ENCODE data around the gene HOXA11.
A peak's percentile ranks its signal among the peaks of the same experiment; 100 is the strongest.

The HOXA11 gene

DNA sequence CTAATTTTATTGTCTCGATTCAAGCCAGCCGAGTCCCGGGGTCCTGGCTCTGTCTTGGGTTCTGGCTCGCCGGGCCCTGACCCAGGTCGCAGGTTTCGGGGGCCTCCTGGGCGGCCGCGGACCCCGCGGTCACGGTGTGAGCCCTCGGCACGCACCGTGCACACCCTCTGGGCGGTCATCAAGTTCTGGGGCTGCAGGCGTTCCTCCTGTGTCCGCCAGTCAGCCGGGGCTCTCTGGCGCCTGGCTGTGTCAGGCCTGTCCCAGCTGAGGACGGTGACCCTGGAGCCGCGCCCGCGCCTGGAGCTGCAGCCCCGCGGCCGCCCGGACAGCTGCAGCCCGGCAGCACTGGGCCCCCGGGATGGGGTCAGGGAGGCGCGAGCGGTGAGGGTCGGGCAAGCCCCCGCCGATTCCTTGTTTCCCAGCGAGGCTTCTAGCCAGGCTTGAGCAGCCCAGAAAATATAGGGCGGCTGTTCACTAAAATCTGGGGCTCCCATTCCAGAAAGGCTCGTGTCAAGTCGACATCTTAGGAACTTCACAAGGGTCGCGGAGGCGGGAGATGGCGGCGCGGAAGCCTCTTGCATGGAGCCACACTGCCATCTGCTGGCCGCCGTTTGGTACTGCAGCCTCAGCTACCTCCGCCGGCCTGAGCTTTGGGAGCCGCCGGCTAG lies 24.4 kb downstream of the HOXA11 start:
- H3K36me3 Mint-ChIP-seq (ENCODE audit: low read depth) = no peaks in the 10 kb centered on the region
- H3K4me1 Mint-ChIP-seq (ENCODE audit: low read depth) = peaks cover 60% of the 10 kb centered on the region
- intact Hi-C loops (cut with micrococcal nuclease) = loop anchor here (2.0 to 10.0 kb wide), 6 partner anchors 308 to 1266 kb away; no protein-coding TSS in a partner anchor
- H3K27me3 Mint-ChIP-seq = peaks cover 87% of the 10 kb centered on the region
- H3K27ac Mint-ChIP-seq = peak overlapping the region; percentile 80
- H3K9me3 Mint-ChIP-seq = no peaks in the 10 kb centered on the region
- peak overlapping the region; percentile 92 for H3K4me3 Mint-ChIP-seq

DNA sequence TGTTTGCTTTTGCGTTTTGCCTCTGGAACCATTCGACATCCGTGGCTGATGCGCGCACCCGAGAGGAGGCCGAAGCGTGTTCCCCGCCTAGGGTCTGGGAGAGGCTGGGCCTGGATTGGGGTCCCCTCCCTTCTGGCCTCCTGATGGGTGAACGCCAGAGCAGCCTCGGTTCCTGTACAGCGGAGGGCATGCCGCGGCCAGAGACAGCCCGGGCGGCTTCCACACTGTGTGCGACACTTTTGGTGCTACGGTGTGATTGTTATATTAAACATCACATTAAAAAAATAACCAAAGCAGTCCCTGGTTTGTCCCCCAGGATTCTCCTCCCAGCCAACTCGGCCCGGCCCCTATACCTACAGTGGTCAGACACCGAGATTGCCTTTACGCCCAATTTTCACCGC lies 24.9 kb downstream of the HOXA11 start:
- Mint-ChIP-seq H3K36me3 (ENCODE audit: low read depth) (no peaks in the 10 kb centered on the region), H3K4me1 (ENCODE audit: low read depth) (peaks cover 64% of the 10 kb centered on the region), H3K27me3 (peaks cover 87% of the 10 kb centered on the region), H3K9me3 (no peaks in the 10 kb centered on the region), H3K27ac (no peak overlapping the region), H3K4me3 (peak overlapping the region; percentile 92)
- intact Hi-C loops (cut with micrococcal nuclease) = loop anchor here (2.0 to 10.0 kb wide), 6 partner anchors 308 to 1265 kb away; no protein-coding TSS in a partner anchor

DNA sequence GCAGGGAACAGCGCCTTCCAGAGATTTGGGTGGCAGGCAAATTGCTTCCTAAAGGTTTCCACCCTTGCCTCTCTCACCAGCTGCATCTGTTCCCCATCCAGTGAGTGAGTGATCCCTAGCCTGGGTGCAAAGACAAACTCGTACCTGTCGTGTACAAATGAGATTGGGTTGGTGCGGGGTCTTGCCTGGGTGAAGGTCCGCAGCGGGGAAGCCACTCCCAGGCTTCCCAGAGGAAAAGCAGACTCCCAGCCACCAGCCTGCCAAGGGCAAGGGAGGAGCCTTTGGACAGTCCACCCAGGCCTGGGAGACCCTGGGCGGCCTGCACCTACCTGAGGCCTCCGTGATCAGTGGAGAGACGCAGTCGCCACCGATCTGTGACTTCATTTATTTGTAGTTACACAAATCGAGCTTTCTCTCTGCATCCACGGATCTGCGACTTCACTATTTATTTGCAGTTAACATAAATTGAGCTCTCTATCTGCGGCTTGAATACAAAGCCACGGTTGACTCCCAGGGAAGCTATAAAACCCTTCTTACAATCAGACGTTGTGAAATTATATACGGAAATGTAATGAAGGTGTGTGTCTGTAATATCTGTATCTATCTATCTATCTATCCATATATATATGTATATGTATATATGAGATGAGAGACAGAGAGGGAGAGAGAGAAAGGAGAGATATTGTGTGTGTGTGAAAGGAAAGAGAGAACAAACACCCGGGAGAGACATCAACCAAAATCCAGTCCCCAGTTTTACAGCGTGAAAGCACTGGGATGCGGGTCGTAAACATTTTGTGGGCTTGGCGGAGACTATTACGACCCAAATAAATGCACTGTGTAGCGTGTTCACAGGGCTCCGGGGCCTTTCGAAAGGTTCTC lies 25.5 kb downstream of the HOXA11 start:
- no peaks in the 10 kb centered on the region for H3K36me3 Mint-ChIP-seq (ENCODE audit: low read depth)
- peak overlapping the region; percentile 92 for H3K4me3 Mint-ChIP-seq
- H3K9me3 Mint-ChIP-seq = no peaks in the 10 kb centered on the region
- H3K27me3 Mint-ChIP-seq = peaks cover 87% of the 10 kb centered on the region
- H3K4me1 Mint-ChIP-seq (ENCODE audit: low read depth) = peaks cover 66% of the 10 kb centered on the region
- H3K27ac Mint-ChIP-seq = no peak overlapping the region
- intact Hi-C loops (cut with micrococcal nuclease) = loop anchor here (2.0 to 10.0 kb wide), 7 partner anchors 65 to 1265 kb away; partner anchors contain the start of gene HOXA1

DNA sequence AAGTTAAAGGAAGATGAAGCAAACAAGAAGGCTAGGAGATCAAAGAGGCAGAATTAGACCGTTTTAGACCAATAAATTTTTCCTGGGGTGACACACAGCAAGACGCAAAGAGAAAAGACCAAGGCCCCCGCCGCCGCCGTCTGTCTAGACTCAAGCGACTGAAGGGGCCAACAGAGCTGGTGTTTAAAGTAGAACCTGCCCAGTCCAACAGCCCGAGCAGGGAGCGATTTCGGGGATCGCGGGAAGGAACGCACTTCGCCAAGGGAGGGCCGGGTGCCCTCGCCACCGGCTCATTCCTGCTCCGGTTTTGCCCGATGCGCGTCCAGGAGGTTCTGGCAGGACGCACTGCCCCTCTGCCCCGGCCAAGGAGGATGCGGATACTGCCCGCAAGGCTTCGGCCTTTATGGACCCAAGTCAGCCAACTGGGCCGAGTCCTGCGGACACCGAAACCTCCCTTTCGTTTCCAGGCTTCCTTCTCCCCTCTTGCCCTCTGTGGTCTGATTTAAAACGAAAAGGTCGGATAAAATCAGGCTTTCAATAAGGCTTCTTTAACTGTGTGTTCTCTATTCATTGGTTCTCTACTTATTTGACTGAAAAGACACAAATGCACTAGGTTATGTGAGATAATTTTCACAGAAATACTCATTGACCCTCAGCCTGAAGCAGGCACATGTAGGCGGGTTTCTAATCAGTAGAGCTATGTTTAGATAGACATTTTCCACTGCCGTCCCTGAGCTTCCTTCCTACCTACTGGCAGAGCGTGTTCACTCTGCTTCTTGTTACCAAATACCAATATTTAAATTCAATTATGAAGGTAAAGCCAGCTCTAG lies 26.4 kb downstream of the HOXA11 start:
- H3K4me3 Mint-ChIP-seq = peak overlapping the region; percentile 25
- intact Hi-C loops (cut with micrococcal nuclease) = loop anchor here (10.0 kb wide), 1 partner anchor 64 kb away; the partner anchor contains the start of gene HOXA1
- H3K27ac Mint-ChIP-seq = no peak overlapping the region
- H3K4me1 Mint-ChIP-seq (ENCODE audit: low read depth) = peaks cover 62% of the 10 kb centered on the region
- H3K27me3 Mint-ChIP-seq = peaks cover 87% of the 10 kb centered on the region
- H3K36me3 Mint-ChIP-seq (ENCODE audit: low read depth) = no peaks in the 10 kb centered on the region
- H3K9me3 Mint-ChIP-seq = no peaks in the 10 kb centered on the region

DNA sequence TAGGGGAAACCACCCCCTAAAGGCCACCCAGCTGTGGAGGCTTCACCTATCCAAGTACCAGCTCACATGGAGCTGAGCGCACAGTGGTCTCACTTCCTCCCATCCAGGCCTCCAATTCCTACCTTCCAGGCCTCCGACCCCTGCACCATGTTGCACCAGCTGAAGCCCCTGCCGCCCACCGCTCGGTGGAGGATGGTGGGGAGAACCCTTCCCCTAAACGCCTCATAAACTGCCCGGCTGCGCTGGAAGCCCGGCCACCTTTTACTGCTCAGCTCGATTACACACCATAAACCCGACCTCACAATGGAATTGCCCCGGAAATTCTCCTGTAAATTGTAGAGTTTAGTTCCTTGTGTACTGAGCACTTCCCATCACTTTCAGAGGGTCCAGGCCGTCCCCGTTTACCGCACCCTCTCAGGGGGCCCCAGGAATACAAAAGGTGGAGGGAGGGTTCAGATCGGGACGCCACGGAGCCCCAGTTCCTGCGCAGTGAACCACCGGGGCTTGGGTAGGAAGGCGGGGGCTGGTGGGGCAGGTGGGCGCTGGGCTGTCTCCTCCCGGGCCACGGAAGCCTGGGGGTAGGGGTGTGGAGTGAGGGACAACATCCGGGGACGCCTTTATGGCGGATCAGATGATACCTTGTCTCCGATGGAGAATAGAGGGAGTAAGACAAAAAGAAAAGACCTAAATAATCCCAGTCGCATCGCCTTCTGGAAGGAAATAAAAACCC lies 27.2 kb downstream of the HOXA11 start:
- peaks cover 89% of the 10 kb centered on the region for H3K27me3 Mint-ChIP-seq
- intact Hi-C loops (cut with micrococcal nuclease) = loop anchor here (10.0 kb wide), 1 partner anchor 63 kb away; the partner anchor contains the start of gene HOXA1
- H3K4me3 Mint-ChIP-seq = no peak overlapping the region
- peaks cover 57% of the 10 kb centered on the region for H3K4me1 Mint-ChIP-seq (ENCODE audit: low read depth)
- H3K9me3 Mint-ChIP-seq = no peaks in the 10 kb centered on the region
- no peaks in the 10 kb centered on the region for H3K36me3 Mint-ChIP-seq (ENCODE audit: low read depth)
- H3K27ac Mint-ChIP-seq = no peak overlapping the region

DNA sequence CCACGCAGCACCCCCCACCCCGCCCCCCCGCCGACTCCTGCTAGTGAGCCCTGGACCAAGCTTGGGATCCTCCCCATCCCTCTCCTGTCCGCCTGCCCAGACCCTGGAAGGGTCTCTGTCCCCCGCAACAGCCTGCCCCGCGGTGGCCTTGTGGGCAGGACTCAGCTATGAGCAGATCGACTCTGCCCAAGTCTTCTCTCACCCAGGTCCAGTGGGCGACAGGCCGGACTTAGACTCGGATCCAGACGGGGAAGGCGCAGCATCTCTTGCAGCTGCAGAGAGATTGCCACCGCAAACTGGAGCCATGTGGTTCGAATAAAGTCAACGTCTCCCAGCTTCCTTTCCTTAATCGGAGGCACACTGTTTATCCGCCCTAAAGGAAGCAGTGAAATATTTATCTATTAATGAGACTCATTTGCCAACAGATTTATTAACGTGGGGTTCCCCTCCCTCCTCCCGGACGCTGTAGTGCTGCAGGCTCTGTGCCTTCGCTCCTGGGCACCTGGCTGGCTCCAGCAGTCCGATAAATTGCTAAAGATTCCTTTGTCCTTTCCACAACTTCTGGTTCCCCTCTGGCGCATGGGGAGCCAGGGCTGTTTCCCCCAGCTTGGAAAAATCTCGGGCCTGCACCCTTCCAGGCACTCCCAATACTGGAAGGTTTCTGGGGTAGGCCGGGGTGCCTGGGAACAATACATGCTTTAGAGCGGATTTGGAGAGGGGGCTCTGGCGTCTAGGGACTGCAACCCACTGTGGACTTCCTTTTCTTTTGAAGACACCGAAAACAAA lies 27.9 kb downstream of the HOXA11 start:
- Mint-ChIP-seq H3K36me3 (ENCODE audit: low read depth) (no peaks in the 10 kb centered on the region), H3K27ac (no peak overlapping the region), H3K27me3 (peaks cover 93% of the 10 kb centered on the region), H3K4me3 (peak overlapping the region; percentile 42), H3K4me1 (ENCODE audit: low read depth) (peaks cover 62% of the 10 kb centered on the region), H3K9me3 (no peaks in the 10 kb centered on the region)
- intact Hi-C loops (cut with micrococcal nuclease) = loop anchor here (10.0 kb wide), 1 partner anchor 62 kb away; the partner anchor contains the start of gene HOXA1

DNA sequence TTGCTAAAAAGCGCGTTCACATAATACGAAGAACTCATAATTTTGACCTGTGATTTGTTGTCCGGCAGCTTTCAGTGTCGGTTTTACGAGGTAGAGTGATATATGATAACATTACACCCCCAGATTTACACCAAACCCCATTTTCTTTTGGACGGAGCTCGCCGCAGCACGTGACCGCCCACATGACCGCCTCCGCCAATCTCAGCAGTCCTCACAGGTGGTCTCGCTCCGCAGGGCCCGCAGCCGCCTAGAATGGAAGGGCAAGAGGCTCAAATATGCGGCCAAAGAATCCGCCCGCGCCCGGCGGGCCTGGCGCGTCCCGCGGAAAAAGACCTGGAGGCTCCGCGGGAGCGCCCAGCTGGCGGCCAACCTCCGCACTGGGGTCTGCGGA lies 28.5 kb downstream of the HOXA11 start, which contains the start of gene HOXA7:
Gene HOXA7, minus strand, starts transcription at position 168 of the 391 bp plus-strand sequence. Its CDS starts 130 bp downstream, at position 38.
- peaks cover 64% of the 10 kb centered on the region for H3K4me1 Mint-ChIP-seq (ENCODE audit: low read depth)
- H3K36me3 Mint-ChIP-seq (ENCODE audit: low read depth) = no peaks in the 10 kb centered on the region
- H3K9me3 Mint-ChIP-seq = no peaks in the 10 kb centered on the region
- peak within 1 kb of the TSS; percentile 73 for H3K4me3 Mint-ChIP-seq
- no peak within 1 kb of the TSS for H3K27ac Mint-ChIP-seq
- intact Hi-C loops (cut with micrococcal nuclease) = loop anchor here (10.0 kb wide), 1 partner anchor 62 kb away; the partner anchor contains the start of gene HOXA1
- peaks cover 93% of the 10 kb centered on the region for H3K27me3 Mint-ChIP-seq

DNA sequence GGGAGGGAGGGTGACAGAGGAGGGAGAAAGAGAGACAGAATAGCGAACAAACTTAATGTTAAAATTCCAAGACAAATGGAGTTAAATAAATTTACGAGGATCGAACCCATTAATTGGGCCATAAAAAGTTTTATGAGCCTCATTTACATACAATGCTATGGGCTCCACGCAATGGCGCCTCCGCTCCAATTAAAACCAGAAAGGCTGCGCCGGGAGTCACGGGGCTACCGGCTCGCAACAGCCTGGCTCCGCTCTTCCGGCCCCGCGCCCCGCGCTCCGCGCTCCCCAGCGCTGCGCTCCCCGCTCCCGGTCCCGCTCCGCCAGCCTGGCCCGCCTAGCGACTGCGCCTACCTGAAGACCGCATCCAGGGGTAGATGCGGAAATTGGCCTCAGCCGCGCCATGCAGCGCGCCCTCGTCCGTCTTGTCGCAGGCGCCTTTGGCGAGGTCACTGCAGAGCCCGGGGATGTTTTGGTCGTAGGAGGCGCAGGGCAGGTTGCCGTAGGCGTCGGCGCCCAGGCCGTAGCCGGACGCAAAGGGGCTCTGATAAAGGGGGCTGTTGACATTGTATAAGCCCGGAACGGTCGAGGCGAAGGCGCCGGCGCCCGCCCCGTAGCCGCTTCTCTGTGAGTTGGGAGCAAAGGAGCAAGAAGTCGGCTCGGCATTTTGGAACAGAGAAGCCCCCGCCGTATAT lies 29.1 kb downstream of the HOXA11 start:
- no peak overlapping the region for H3K27ac Mint-ChIP-seq
- peaks cover 99% of the 10 kb centered on the region for H3K27me3 Mint-ChIP-seq
- H3K36me3 Mint-ChIP-seq (ENCODE audit: low read depth) = no peaks in the 10 kb centered on the region
- intact Hi-C loops (cut with micrococcal nuclease) = loop anchor here (10.0 kb wide), 1 partner anchor 61 kb away; the partner anchor contains the start of gene HOXA1
- H3K4me1 Mint-ChIP-seq (ENCODE audit: low read depth) = peaks cover 69% of the 10 kb centered on the region
- H3K4me3 Mint-ChIP-seq = peak overlapping the region; percentile 73
- H3K9me3 Mint-ChIP-seq = no peaks in the 10 kb centered on the region

DNA sequence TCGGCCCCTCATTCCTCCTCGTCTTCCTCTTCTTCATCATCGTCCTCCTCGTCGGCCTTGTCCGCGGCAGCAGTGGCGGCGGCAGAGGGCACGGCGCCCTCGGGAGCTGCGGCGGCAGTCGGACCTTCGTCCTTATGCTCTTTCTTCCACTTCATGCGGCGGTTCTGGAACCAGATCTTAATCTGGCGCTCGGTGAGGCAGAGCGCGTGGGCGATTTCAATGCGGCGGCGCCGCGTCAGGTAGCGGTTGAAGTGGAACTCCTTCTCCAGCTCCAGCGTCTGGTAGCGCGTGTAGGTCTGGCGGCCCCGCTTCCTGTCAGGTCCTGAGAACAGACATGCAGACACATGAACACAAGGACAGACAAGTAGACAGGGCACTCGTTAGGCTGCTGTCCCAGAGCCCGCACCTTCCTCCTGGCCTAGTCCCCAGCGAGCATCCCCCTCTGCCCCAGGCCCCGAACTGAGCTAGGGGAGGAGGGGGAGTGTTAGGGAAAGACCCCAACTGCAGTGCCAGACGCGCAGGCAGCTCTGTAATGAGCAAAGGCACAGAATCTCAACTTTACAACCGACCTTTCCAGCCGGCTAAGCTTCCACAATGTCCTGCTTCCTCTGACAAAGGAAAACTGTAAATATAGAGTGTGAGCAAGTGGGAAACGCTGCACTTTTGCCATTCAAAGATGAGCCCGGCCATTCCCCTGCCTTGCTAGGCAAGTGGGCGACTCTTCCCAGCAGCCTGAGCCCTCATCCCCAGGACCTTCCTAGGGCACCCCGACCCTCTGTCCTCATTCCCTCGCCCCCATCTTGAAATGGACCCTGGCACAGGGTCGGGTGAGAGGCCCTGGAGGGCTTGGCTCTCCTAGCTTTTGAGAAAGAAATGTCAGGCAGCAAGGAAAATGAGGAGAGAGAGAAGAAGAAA lies 29.9 kb downstream of the HOXA11 start:
- H3K27ac Mint-ChIP-seq = no peak overlapping the region
- peaks cover 99% of the 10 kb centered on the region for H3K27me3 Mint-ChIP-seq
- intact Hi-C loops (cut with micrococcal nuclease) = loop anchor here (10.0 kb wide), 1 partner anchor 60 kb away; the partner anchor contains the start of gene HOXA1
- peak overlapping the region; percentile 71 for H3K4me3 Mint-ChIP-seq
- no peaks in the 10 kb centered on the region for H3K9me3 Mint-ChIP-seq
- H3K4me1 Mint-ChIP-seq (ENCODE audit: low read depth) = peaks cover 73% of the 10 kb centered on the region
- H3K36me3 Mint-ChIP-seq (ENCODE audit: low read depth) = no peaks in the 10 kb centered on the region

DNA sequence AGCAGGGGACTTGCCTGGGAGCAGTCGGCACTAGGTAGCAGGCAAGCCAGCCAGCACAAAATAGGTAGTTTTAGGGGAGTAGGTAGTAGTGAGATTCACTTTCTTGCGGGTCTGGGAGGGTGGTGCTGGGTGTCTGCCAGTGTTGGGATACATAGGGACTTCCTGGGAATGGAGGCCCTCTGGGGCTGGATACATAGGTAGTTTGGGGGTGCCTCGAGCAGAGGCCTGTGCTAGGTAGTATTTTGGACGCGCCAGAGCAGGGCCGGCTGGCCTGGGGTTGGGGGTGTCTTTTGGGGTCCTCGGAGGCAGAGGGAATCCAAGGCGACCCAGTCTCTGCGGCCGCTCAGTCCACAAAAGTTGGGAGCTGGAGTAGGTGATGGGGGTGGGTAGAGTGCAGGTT lies 30.7 kb downstream of the HOXA11 start:
- Mint-ChIP-seq H3K36me3 (ENCODE audit: low read depth) (no peaks in the 10 kb centered on the region), H3K9me3 (no peaks in the 10 kb centered on the region), H3K4me1 (ENCODE audit: low read depth) (peaks cover 66% of the 10 kb centered on the region), H3K27ac (no peak overlapping the region), H3K4me3 (peak overlapping the region; percentile 71), H3K27me3 (peaks cover 99% of the 10 kb centered on the region)
- intact Hi-C loops (cut with micrococcal nuclease) = loop anchor here (10.0 kb wide), 1 partner anchor 60 kb away; the partner anchor contains the start of gene HOXA1

DNA sequence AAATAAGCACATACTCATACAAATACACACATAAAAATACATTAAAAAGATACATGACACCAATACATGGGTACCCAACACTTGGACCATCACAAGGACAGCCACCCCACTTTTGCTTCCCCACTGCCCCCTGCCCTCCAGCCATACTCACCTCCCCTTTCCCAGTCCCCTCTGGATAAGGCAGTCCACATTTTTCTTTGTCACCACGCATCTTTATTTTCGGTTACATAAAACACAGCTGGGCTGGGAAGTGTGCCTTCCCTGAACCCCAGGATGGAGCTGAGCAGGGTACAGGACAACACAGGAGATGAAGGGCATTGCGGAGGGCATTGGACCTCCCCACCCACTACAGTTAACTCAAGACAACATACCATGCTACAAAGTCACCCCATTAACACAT lies 31.5 kb downstream of the HOXA11 start:
- Mint-ChIP-seq H3K36me3 (ENCODE audit: low read depth) (no peaks in the 10 kb centered on the region), H3K27me3 (peaks cover 99% of the 10 kb centered on the region), H3K27ac (no peak overlapping the region), H3K4me3 (no peak overlapping the region), H3K9me3 (no peaks in the 10 kb centered on the region), H3K4me1 (ENCODE audit: low read depth) (peaks cover 62% of the 10 kb centered on the region)
- intact Hi-C loops (cut with micrococcal nuclease) = loop anchor here (10.0 kb wide), 1 partner anchor 59 kb away; the partner anchor contains the start of gene HOXA1
